Neuronal stem cell (in vitro differentiated cells): Measurements from ENCODE around the gene CALHM2.

ENCODE experiments used
- DNase-seq: peaks from one replicate; pipeline ENCODE4 v3.0.0-alpha.2; 2013; ENCODE audit warnings: low spot score
- H2AFZ ChIP-seq: one replicate; pipeline ENCODE4 v1.6.1; 2013; ENCODE audit warnings: mild to moderate bottlenecking, low read length, inconsistent platforms
- H2AK5ac ChIP-seq: 2 replicates; pipeline ENCODE4 v1.6.1; 2013; ENCODE audit warnings: low read depth, mild to moderate bottlenecking, inconsistent platforms, low read length, moderate library complexity, mixed read lengths
- H2BK120ac ChIP-seq: 2 replicates; pipeline ENCODE4 v1.6.1; 2013; ENCODE audit warnings: low read depth, mild to moderate bottlenecking, inconsistent platforms, low read length, moderate library complexity, mixed read lengths
- H2BK12ac ChIP-seq: one replicate; pipeline ENCODE4 v1.6.1; 2013; ENCODE audit warnings: low read length, inconsistent platforms
- H2BK15ac ChIP-seq: 2 replicates; pipeline ENCODE4 v1.6.1; 2013; ENCODE audit warnings: mild to moderate bottlenecking, low read length, inconsistent platforms, mixed read lengths
- H2BK5ac ChIP-seq: one replicate; pipeline ENCODE4 v1.6.1; 2013; ENCODE audit warnings: inconsistent platforms, mild to moderate bottlenecking, low read length, moderate library complexity
- H3K14ac ChIP-seq: one replicate; pipeline ENCODE4 v1.6.1; 2013; ENCODE audit warnings: low read length, inconsistent platforms
- H3K18ac ChIP-seq: 2 replicates; pipeline ENCODE4 v1.6.1; 2013; ENCODE audit warnings: low read length, inconsistent platforms
- H3K23ac ChIP-seq: 2 replicates; pipeline ENCODE4 v1.6.1; 2013; ENCODE audit warnings: low read depth, mild to moderate bottlenecking, mixed read lengths, low read length, inconsistent platforms; ENCODE audit not compliant: poor library complexity
- H3K27ac ChIP-seq: replicated peaks from 3 replicates; pipeline ENCODE4 v1.5.1; 2013; ENCODE audit warnings: low read length, inconsistent platforms
- H3K27me3 ChIP-seq, 3 experiments: 2 replicates each; pipeline ENCODE4 v1.6.1; 2013; ENCODE audit warnings: low read length in 3 of 3, mild to moderate bottlenecking in 2 of 3, inconsistent platforms in 1 of 3, low read depth in 1 of 3, mixed read lengths in 1 of 3, moderate library complexity in 1 of 3; ENCODE audit not compliant: control insufficient read depth in 3 of 3, insufficient read depth in 3 of 3
- H3K36me3 ChIP-seq, 2 donors: replicated peaks in 1 of 2; 2 replicates each; pipeline ENCODE4 v1.6.1; 2013; ENCODE audit warnings: low read length in 2 of 2; ENCODE audit not compliant: control insufficient read depth in 2 of 2, insufficient read depth in 2 of 2
- H3K4ac ChIP-seq: 2 replicates; pipeline ENCODE4 v1.6.1; 2013; ENCODE audit warnings: inconsistent platforms, mild to moderate bottlenecking, low read length, moderate library complexity
- H3K4me1 ChIP-seq, 2 donors: 1 replicate in 1 of 2; 2 replicates in 1 of 2; pipeline ENCODE4 v1.6.1; 2013; ENCODE audit warnings: low read length in 2 of 2, low read depth in 1 of 2; ENCODE audit not compliant: control insufficient read depth in 2 of 2, insufficient read depth in 1 of 2
- H3K4me2 ChIP-seq: one replicate; pipeline ENCODE4 v1.6.1; 2013; ENCODE audit warnings: mild to moderate bottlenecking, low read length, inconsistent platforms; ENCODE audit not compliant: insufficient read depth, poor library complexity, severe bottlenecking
- H3K4me3 ChIP-seq, 2 donors: 2 replicates each; pipeline ENCODE4 v1.5.1; 2013; ENCODE audit warnings: low read length in 2 of 2, mild to moderate bottlenecking in 2 of 2, inconsistent platforms in 1 of 2, moderate library complexity in 1 of 2
- H3K79me1 ChIP-seq: one replicate; pipeline ENCODE4 v1.6.1; 2013; ENCODE audit warnings: low read depth, mild to moderate bottlenecking, inconsistent platforms, low read length, moderate library complexity
- H3K9ac ChIP-seq: one replicate; pipeline ENCODE4 v1.6.1; 2013; ENCODE audit warnings: mild to moderate bottlenecking, low read depth, low read length, inconsistent platforms; ENCODE audit not compliant: poor library complexity
- H3K9me3 ChIP-seq, 2 donors: replicated peaks in 1 of 2; 2 replicates each; pipeline versions ENCODE3 to v1.6.1; 2013; ENCODE audit warnings: low read length in 2 of 2, mild to moderate bottlenecking in 2 of 2, inconsistent platforms in 1 of 2, low read depth in 1 of 2, mixed read lengths in 1 of 2, moderate library complexity in 1 of 2; ENCODE audit not compliant: control insufficient read depth in 2 of 2, insufficient read depth in 1 of 2
- H4K8ac ChIP-seq: one replicate; pipeline ENCODE4 v1.6.1; 2013; ENCODE audit warnings: low read depth, mild to moderate bottlenecking, inconsistent platforms, low read length, moderate library complexity
- H4K91ac ChIP-seq: one replicate; pipeline ENCODE4 v1.6.1; 2013; ENCODE audit warnings: low read length, low read depth, mild to moderate bottlenecking, inconsistent platforms; ENCODE audit not compliant: poor library complexity
- WGBS, 2 donors: extraction: QIAGEN DNeasy Blood & Tissue Kit; methylation state at CpG; one replicate each; pipeline ENCODE4 v1.1.7; 2013; ENCODE audit warnings: missing lambda C conversion rate in 2 of 2, mixed read lengths in 1 of 2; ENCODE audit not compliant: insufficient read length in 2 of 2, insufficient replicate concordance in 1 of 2; ENCODE audit errors: extremely low coverage in 2 of 2; 5-methylcytosine and 5-hydroxymethylcytosine counted together

The CALHM2 gene

DNA sequence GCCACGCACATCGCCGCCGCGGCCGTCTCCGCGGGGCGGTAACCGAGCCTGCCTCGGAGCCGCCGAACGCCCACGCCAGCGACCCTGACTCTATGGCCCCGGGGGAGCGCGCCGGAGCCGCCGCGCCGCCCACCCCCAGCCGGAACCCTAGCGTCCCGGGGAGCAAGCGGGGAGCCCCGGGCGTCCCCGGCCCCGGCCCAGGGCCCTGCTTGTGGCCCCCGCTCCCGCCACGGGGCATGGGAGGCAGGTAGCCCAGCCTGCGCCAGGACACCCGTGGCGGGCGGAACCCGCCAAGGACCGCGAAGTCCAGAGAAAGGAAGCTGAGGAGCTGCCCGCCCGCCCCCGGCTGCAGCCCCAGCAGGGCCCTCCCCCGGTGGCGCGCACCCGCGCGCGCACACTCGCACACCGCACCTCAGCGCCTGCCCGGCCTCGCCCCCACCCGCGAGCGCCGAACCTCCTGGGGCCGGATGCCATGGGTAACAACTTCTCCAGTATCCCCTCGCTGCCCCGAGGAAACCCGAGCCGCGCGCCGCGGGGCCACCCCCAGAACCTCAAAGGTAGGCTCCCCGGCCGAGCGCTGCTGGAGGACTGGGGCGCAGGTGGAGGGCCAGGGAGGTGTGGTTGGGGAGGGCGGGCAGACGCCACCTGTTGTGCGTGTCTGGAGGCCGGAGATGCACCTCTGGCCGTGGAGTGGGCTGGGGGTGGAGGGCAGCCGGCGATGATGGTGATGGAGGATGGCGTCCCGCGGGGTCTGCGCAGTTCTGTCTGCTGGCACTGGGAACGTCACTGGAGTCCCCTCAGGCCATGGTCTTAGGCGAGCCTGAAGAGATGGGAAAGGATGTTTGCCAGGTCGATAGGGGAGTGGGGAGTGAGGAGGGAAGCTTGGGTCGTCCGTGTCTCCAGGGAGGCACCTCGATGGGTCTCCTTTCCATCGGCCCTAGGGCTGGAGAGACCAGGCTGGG is 42.0 kb upstream of the CALHM2 start:
- no peak overlapping the region for H4K91ac ChIP-seq
- peak overlapping the region; percentile 20 for H2BK15ac ChIP-seq
- no peak overlapping the region for H3K4ac ChIP-seq
- H3K9me3 ChIP-seq = no peaks in the 10 kb centered on the region
- H3K4me3 ChIP-seq = peak overlapping the region; percentile 56 to 90
- peak overlapping the region; percentile 26 for H2BK12ac ChIP-seq
- no peak for DNase-seq
- no peak overlapping the region for H4K8ac ChIP-seq
- H3K14ac ChIP-seq = peak overlapping the region; percentile 57
- H3K4me2 ChIP-seq = peak overlapping the region; percentile 100
- H3K4me1 ChIP-seq = peaks cover 10 to 15% of the 10 kb centered on the region in 2 donors
- no peaks in the 10 kb centered on the region for H3K36me3 ChIP-seq
- peak overlapping the region; percentile 82 for H3K9ac ChIP-seq
- no CpG with 5 or more reads among the region's 92 CpGs for WGBS, 2 donors
- H3K27me3 ChIP-seq = peaks cover 5 to 52% (median 25%) of the 10 kb centered on the region in 3 experiments
- peak overlapping the region; percentile 72 for H2BK5ac ChIP-seq
- no peaks in the 10 kb centered on the region for H3K79me1 ChIP-seq
- peak overlapping the region; percentile 90 for H3K18ac ChIP-seq
- H3K27ac ChIP-seq = no peak overlapping the region
- peak overlapping the region; percentile 54 for H2AK5ac ChIP-seq
- no peak overlapping the region for H2BK120ac ChIP-seq
- H3K23ac ChIP-seq = peak overlapping the region; percentile 81
- H2AFZ ChIP-seq = peak overlapping the region; percentile 93

DNA sequence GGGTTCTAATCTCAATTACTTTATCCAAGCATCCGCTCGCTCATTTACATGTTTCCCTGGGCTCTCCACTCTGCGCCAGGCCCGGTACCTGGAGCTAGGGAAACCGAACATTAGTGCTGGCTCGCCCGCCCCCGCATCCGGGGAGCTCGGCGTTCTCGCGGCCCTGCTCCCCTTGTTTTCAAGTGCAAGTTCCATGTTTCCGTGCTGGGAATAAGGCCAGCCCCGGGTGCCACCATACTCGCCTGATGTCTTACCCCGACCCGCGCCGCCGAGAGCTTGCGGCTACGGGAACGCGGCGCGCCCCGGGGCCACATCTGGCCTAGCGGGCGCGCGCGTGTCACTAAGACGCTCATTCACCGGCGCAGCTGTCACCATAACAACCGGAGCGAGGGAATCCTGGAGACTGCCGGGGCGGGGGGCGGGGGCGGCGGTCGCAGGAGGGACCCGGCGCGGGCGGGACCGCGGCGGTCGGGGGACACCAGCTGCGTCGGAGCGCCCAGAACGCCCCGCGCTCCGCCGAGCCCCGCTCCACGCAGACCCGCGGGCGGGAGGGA is 41.3 kb upstream of the CALHM2 start, which contains the start of gene NEURL1:
Gene NEURL1 (plus strand): TSS at position 344 of the 554 bp plus-strand sequence. CDS start 683 bp downstream, outside the sequence.
- H4K8ac ChIP-seq = no peak within 1 kb of the TSS

DNA sequence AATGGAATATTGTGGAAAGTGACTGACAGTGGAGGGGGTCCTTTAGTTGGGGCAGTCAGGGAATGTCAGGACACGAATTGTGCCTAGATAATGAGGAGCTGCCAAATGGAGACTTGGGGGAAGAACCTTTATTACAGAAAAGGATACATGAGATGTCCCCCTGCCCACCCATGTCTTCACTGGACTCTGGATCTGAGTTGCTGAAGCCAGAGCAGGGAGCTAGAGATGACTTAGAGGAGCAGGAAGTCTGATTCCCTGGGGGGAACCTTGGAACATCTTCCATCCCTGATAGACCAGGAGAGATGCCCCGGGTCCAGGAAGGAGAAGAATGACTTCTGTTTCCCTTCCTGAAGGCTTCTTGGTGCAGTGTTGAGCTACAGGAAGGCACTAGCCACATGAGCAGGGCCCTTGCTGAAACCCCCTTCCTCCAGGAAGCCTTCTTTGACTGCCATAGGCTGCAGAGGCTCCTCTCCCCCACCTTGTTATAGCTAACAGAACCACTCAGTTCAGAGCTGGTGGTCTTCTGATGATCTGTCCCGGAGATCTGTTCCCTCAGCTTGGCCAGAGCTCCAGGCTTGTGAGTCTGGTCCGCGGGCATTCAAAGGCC is 40.6 kb upstream of the CALHM2 start:
- Histone ChIP-seq H3K9ac (no peak overlapping the region), H4K91ac (no peak overlapping the region), H2BK15ac (no peak overlapping the region), H3K27ac (no peak overlapping the region), H3K4me3 (peak overlapping the region; percentile 56 to 75), H3K14ac (no peak overlapping the region), H2BK12ac (no peak overlapping the region), H3K36me3 (no peaks in the 10 kb centered on the region), H2AFZ (peak overlapping the region; percentile 93), H3K27me3 (peaks cover 5 to 58% (median 25%) of the 10 kb centered on the region in 3 experiments), H3K18ac (no peak overlapping the region), H3K4ac (no peak overlapping the region), H3K9me3 (no peaks in the 10 kb centered on the region), H3K4me1 (peaks cover 10 to 15% of the 10 kb centered on the region in 2 donors), H2AK5ac (no peak overlapping the region), H2BK120ac (no peak overlapping the region), H3K23ac (no peak overlapping the region), H3K79me1 (no peaks in the 10 kb centered on the region), H3K4me2 (peak overlapping the region; percentile 100), H4K8ac (no peak overlapping the region), H2BK5ac (no peak overlapping the region)
- WGBS, 2 donors = no CpG with 5 or more reads among the region's 5 CpGs
- no peak for DNase-seq

More for the DNA sequence above, 41.3 kb upstream of the CALHM2 start, which contains the start of gene NEURL1:
- peak within 1 kb of the TSS; percentile 26 for H2BK12ac ChIP-seq
- DNase-seq = peak; percentile 66
- H4K91ac ChIP-seq = no peak within 1 kb of the TSS
- H3K9ac ChIP-seq = peak within 1 kb of the TSS; percentile 82
- peaks cover 10 to 15% of the 10 kb centered on the region in 2 donors for H3K4me1 ChIP-seq
- H3K23ac ChIP-seq = peak within 1 kb of the TSS; percentile 81
- peak within 1 kb of the TSS; percentile 56 to 90 for H3K4me3 ChIP-seq
- H2BK5ac ChIP-seq = peak within 1 kb of the TSS; percentile 72
- H3K9me3 ChIP-seq = no peaks in the 10 kb centered on the region
- H3K4ac ChIP-seq = no peak within 1 kb of the TSS
- peak within 1 kb of the TSS; percentile 54 for H2AK5ac ChIP-seq
- peak within 1 kb of the TSS; percentile 90 for H3K18ac ChIP-seq
- H3K4me2 ChIP-seq = peak within 1 kb of the TSS; percentile 100
- peak within 1 kb of the TSS; percentile 93 for H2AFZ ChIP-seq
- H3K27me3 ChIP-seq = peaks cover 5 to 56% (median 25%) of the 10 kb centered on the region in 3 experiments
- no peaks in the 10 kb centered on the region for H3K79me1 ChIP-seq
- peak within 1 kb of the TSS; percentile 57 for H3K14ac ChIP-seq
- WGBS, 2 donors = no CpG with 5 or more reads among the region's 65 CpGs
- no peaks in the 10 kb centered on the region for H3K36me3 ChIP-seq
- peak within 1 kb of the TSS; percentile 20 for H2BK15ac ChIP-seq
- H2BK120ac ChIP-seq = no peak within 1 kb of the TSS
- no peak within 1 kb of the TSS for H3K27ac ChIP-seq
